ENCODE results near the gene GAB1.

The GAB1 gene

DNA sequence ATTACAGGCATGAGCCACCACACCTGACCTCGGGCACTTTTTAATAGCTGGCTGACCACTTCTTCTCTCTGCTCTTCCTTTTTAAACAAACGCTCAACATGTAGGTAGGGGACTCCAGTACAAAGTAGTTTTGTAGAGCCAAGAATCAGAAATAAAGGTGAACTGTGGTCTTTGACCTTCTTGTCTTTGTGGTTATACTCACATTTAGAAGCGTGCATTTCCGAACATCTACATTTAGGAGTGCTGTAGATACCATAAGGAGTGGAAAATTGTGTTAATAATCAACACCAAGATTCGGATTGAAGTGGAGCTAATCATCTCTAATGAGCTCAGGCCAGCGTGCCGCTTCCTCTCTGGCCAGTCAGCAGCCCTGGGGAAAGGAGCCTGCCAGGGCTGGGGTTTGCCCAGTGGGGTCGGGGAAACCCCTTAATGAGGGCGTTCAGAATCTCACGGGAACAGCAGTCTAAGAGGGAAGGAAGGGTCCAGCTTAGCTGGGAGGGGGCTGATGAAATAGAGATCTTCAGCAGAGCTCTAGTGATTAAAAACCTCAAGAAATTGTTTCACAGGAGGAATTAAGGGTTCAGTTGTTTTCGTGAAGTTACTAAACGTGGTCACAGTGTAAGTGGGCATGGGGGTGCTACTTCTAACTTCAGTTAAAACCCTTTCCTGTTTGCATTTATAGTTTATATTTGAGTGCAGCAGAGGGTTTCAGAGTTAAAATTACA is 81.2 kb downstream of the GAB1 start:
- Histone ChIP-seq H3K9me3 (ENCODE audit: control insufficient read depth, insufficient read depth, low read length) (no peaks in the 10 kb centered on the region), H3K4me1 (ENCODE audit: insufficient read depth, low read length) (no peaks in the 10 kb centered on the region), H3K36me3 (ENCODE audit: insufficient read depth, low read length) (0 out of 2 replicates have a peak, but pooled peaks cover 4% of the 10 kb centered on the region), H3K9ac (ENCODE audit: low read depth, low read length) (no peak overlapping the region)

DNA sequence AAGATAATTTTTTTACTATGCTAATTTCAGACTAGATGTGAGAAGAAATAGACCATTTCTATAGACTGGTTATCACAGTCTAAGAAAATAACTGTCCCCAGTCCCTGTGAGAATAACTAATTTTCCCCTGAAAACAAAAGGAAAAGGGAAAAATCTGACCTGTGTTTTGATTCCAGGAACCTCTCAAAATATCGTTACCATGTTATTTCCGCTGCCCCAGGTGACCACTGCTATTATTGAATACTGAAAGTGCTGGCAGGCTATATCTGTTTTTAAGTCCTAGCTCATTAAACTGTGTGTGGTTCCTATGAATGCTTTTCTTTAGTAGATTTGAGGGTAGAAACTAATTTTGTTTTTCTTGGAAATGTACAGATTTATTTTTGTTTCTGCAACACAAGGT is 83.6 kb downstream of the GAB1 start:
- Histone ChIP-seq H3K4me1 (ENCODE audit: insufficient read depth, low read length) (no peaks in the 10 kb centered on the region), H3K9ac (ENCODE audit: low read depth, low read length) (no peak overlapping the region), H3K36me3 (ENCODE audit: insufficient read depth, low read length) (0 out of 2 replicates have a peak, but pooled peaks cover 4% of the 10 kb centered on the region), H3K9me3 (ENCODE audit: control insufficient read depth, insufficient read depth, low read length) (no peaks in the 10 kb centered on the region)

DNA sequence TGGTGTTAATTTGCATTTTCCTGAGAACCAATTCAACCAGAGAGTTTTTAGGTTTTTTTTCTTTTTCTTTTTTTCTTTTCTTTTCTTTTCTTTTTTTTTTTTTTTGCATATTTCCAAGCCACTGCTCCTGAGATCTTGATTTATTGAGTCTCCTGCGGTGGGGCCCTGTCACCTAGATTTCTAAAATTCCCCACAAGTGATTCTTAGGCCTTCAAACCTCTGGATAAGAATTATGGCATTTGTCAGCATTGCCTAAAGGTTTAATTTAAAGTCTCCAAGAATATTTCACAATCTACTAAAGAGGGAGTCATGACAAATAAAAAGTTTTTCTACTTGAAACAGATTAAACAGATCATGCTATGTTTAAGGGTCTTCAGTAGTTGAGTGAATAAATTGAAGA is 84.9 kb downstream of the GAB1 start:
- Histone ChIP-seq H3K9ac (ENCODE audit: low read depth, low read length) (no peak overlapping the region), H3K9me3 (ENCODE audit: control insufficient read depth, insufficient read depth, low read length) (no peaks in the 10 kb centered on the region), H3K4me1 (ENCODE audit: insufficient read depth, low read length) (no peaks in the 10 kb centered on the region), H3K36me3 (ENCODE audit: insufficient read depth, low read length) (0 out of 2 replicates have a peak, but pooled peaks cover 4% of the 10 kb centered on the region)

DNA sequence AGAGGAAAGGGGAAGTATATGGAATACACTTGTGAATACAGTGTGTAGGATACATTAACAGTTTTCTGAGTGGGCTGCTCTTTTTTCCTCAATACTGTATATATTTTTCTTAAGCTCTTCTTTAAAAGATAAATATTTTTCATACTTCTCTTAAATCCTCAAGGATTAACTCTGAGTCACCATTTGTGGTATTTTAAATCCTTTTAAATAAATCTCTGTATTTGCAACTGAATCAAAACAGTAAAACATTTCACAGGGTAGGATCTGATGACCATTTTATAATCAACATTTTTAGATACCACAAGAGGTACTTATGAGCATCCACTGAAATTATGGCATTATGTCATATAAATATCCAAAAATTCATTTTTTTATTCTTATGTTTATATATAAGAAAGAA is 87.6 kb downstream of the GAB1 start:
- no peaks in the 10 kb centered on the region for H3K4me1 ChIP-seq (ENCODE audit: insufficient read depth, low read length)
- no peaks in the 10 kb centered on the region; the same call in 1 of the 2 replicates for H3K36me3 ChIP-seq (ENCODE audit: insufficient read depth, low read length)
- 0 out of 2 replicates have a peak, but pooled peaks cover under 1% of the 10 kb centered on the region for H3K9me3 ChIP-seq (ENCODE audit: control insufficient read depth, insufficient read depth, low read length)
- no peak overlapping the region for H3K9ac ChIP-seq (ENCODE audit: low read depth, low read length)

DNA sequence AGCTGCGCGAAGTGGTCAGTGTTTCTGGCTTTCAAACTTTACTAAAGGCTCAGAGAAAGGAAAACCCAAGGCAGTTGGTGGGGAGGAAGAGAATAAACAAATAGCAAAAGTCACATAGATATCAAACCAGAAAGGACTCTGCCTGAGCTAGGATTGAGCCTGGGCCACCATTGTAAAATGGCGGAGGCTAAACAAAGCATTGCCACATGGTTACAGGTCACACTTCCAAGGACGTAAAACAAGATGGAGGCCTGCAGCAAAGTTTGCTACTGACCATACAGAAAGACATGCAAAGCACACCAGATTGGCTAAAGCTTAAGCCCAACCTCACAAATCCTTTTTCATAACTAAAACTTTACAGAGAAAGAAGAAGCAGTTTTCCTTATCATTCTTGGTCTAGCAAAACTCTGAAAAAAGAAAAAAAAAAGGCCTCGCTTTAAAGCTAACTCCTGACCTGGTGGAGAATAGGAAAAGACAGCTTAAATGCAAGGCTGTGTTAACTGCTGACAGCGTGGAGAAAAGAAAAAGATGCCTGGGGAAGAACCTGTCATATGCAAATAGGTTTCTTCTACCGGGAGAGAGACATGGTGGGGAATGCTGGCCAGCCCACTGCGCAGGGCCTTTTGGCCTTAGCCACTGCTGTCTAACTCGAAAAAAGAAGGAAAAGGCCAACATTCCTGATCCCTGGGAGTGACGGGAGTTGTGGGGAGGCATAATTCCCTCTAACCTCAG is 95.0 kb downstream of the GAB1 start:
- Histone ChIP-seq H3K9ac (ENCODE audit: low read depth, low read length) (no peak overlapping the region), H3K36me3 (ENCODE audit: insufficient read depth, low read length) (no peaks in the 10 kb centered on the region; the same call in 1 of the 2 replicates), H3K4me1 (ENCODE audit: insufficient read depth, low read length) (peaks cover 9% of the 10 kb centered on the region), H3K9me3 (ENCODE audit: control insufficient read depth, insufficient read depth, low read length) (peaks cover 13% of the 10 kb centered on the region)

DNA sequence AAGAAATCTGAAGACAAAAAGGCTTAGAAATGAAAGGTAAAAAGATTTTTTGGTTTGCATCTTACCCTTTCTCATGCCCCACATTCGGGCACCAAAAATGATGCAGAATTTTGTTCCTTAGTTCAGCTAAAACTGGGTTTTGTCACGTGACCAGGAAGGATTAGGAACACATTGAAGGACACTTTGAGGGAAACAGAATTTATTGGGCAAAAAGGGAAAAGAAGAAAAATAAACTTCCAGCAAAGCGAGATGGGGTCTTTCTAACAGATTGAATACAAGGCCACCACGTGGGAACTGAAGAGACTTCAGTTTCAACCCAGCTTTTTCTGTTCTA is 95.5 kb downstream of the GAB1 start:
- Histone ChIP-seq H3K4me1 (ENCODE audit: insufficient read depth, low read length) (peaks cover 9% of the 10 kb centered on the region), H3K9me3 (ENCODE audit: control insufficient read depth, insufficient read depth, low read length) (peaks cover 13% of the 10 kb centered on the region), H3K9ac (ENCODE audit: low read depth, low read length) (no peak overlapping the region), H3K36me3 (ENCODE audit: insufficient read depth, low read length) (no peaks in the 10 kb centered on the region; the same call in 1 of the 2 replicates)

DNA sequence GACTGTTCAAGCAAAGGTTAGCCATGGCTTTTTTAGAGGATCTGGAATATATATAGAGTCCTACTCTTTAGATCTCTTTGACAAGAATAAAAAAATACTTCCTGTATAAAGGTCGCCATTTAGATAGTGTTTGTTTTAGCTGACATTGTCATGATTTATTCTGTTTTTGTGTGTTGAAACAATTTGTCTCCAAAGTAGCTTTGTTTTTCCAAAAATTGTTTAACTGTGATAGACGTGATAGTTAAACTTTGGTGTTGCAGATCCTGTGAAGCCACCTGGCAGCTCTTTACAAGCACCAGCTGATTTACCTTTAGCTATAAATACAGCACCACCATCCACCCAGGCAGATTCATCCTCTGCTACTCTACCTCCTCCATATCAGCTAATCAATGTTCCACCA is 96.6 kb downstream of the GAB1 start:
- Histone ChIP-seq H3K4me1 (ENCODE audit: insufficient read depth, low read length) (peaks cover 9% of the 10 kb centered on the region), H3K9ac (ENCODE audit: low read depth, low read length) (no peak overlapping the region), H3K36me3 (ENCODE audit: insufficient read depth, low read length) (no peaks in the 10 kb centered on the region; the same call in 1 of the 2 replicates), H3K9me3 (ENCODE audit: control insufficient read depth, insufficient read depth, low read length) (peaks cover 13% of the 10 kb centered on the region)

DNA sequence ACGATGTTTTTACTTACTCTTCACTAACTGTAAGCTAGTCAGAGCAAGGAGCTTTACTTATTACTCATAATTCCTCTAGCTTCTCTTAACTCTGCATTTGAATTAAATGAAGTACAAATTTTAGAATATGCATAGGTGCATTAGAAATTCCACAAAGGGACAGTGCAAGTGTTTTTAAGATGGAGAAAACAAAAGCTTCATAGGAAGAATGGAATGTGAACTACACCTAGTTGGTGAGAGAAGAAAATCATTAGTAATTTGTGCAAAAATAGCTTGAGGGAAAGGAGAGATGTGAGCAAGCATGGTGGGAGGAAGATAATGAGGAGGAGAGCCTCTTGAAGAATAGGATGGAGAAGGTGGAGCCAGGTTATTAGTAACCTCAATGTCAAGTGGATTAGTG is 99.3 kb downstream of the GAB1 start:
- no peak overlapping the region for H3K9ac ChIP-seq (ENCODE audit: low read depth, low read length)
- H3K9me3 ChIP-seq (ENCODE audit: control insufficient read depth, insufficient read depth, low read length): peaks cover 5% of the 10 kb centered on the region
- H3K4me1 ChIP-seq (ENCODE audit: insufficient read depth, low read length): peaks cover 9% of the 10 kb centered on the region
- peaks cover 4% of the 10 kb centered on the region for H3K36me3 ChIP-seq (ENCODE audit: insufficient read depth, low read length)

DNA sequence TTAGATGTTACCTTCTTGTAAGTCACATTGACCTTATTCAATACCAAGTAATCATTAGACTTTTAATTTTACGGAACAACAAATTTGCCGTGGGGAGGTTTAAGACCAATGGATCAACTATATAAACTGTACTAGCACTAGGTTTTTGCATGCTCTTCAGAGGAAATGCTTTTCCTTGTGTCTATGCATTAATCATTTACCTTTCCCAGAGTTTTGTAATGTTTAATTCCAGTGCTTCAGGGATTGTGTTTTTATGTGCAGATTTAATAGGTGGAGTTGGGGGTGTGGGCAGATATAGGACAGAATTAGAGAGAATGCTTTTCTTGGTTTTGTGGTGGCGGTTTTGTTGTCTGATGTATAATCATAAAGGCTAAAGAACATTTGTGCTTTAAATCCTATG is 100.8 kb downstream of the GAB1 start:
- Histone ChIP-seq H3K9me3 (ENCODE audit: control insufficient read depth, insufficient read depth, low read length) (no peaks in the 10 kb centered on the region), H3K9ac (ENCODE audit: low read depth, low read length) (no peak overlapping the region), H3K4me1 (ENCODE audit: insufficient read depth, low read length) (peaks cover 9% of the 10 kb centered on the region), H3K36me3 (ENCODE audit: insufficient read depth, low read length) (peaks cover 4% of the 10 kb centered on the region)

DNA sequence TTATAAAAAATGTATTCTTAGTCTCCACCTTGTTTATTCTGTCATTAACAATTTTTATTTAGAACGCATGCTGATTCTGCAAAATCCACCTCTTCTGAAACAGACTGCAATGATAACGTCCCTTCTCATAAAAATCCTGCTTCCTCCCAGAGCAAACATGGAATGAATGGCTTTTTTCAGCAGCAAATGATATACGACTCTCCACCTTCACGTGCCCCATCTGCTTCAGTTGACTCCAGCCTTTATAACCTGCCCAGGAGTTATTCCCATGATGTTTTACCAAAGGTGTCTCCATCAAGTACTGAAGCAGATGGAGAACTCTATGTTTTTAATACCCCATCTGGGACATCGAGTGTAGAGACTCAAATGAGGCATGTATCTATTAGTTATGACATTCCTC is 101.3 kb downstream of the GAB1 start:
- peaks cover 6% of the 10 kb centered on the region for H3K4me1 ChIP-seq (ENCODE audit: insufficient read depth, low read length)
- H3K9me3 ChIP-seq (ENCODE audit: control insufficient read depth, insufficient read depth, low read length): no peaks in the 10 kb centered on the region
- peaks cover 4% of the 10 kb centered on the region for H3K36me3 ChIP-seq (ENCODE audit: insufficient read depth, low read length)
- no peak overlapping the region for H3K9ac ChIP-seq (ENCODE audit: low read depth, low read length)

DNA sequence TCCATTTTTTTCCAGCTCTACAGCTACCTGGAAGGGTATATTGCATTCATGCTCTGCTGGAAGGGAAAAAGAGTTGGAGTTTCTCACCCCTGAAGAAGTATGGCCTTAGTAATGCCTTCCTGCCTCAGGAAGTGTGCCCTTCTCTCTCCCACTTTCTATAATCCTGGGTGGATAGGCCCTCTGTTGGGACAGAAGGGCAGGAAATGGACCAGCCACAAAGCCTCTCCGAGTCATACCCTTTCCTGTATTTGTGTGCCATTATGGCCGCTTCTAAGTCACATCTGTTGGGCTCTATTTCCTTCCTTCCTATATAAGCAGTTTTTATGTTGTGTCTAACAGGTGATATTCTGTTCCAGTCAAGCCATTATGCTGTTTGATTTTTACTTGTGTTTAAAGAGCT is 102.0 kb downstream of the GAB1 start:
- peaks cover 6% of the 10 kb centered on the region for H3K4me1 ChIP-seq (ENCODE audit: insufficient read depth, low read length)
- no peak overlapping the region for H3K9ac ChIP-seq (ENCODE audit: low read depth, low read length)
- peaks cover 4% of the 10 kb centered on the region for H3K36me3 ChIP-seq (ENCODE audit: insufficient read depth, low read length)
- no peaks in the 10 kb centered on the region for H3K9me3 ChIP-seq (ENCODE audit: control insufficient read depth, insufficient read depth, low read length)

DNA sequence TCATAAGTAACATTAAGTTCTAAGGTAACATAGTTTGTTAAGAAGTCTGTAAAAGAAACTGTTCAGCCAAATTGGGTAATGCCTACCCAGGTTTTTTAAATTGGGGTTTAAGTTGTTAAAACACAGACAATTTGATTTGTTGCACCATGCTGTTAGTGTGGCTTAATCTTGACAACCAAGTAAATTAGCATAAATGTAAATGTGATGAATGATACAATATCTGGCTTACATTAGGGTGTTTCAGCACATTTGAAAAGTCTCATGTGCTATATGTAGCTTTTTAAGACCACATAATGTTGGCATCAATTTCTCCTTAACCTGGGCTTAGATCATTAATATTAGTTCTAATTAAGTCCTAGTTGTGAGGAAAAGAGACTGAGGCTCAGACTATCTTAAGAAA is 104.4 kb downstream of the GAB1 start:
- H3K36me3 ChIP-seq (ENCODE audit: insufficient read depth, low read length): peaks cover 4% of the 10 kb centered on the region
- no peaks in the 10 kb centered on the region for H3K9me3 ChIP-seq (ENCODE audit: control insufficient read depth, insufficient read depth, low read length)
- no peaks in the 10 kb centered on the region for H3K4me1 ChIP-seq (ENCODE audit: insufficient read depth, low read length)

DNA sequence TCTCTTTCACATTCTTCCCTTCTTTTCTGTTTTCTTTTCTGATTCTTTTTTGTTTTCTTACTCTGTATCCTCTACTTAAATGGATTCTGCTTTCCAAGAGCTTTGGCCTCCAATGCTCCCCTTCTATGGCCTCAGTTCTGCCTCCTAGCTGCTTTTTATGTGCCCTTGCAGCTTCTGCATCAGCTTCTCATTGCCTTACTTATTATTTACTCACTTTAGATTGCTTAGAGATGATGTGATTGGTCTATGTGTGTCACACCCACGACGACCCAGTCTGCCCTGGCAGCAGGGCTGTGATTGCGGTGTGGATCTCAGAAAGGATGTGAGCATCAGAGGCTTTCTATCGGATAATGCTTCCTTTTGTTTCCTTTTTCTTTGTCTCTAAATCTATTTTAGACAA is 105.0 kb downstream of the GAB1 start:
- Histone ChIP-seq H3K36me3 (ENCODE audit: insufficient read depth, low read length) (peaks cover 4% of the 10 kb centered on the region), H3K4me1 (ENCODE audit: insufficient read depth, low read length) (no peaks in the 10 kb centered on the region), H3K9ac (ENCODE audit: low read depth, low read length) (no peak overlapping the region), H3K9me3 (ENCODE audit: control insufficient read depth, insufficient read depth, low read length) (no peaks in the 10 kb centered on the region)

More for the DNA sequence above, 104.4 kb downstream of the GAB1 start:
- no peak overlapping the region for H3K9ac ChIP-seq (ENCODE audit: low read depth, low read length)

DNA sequence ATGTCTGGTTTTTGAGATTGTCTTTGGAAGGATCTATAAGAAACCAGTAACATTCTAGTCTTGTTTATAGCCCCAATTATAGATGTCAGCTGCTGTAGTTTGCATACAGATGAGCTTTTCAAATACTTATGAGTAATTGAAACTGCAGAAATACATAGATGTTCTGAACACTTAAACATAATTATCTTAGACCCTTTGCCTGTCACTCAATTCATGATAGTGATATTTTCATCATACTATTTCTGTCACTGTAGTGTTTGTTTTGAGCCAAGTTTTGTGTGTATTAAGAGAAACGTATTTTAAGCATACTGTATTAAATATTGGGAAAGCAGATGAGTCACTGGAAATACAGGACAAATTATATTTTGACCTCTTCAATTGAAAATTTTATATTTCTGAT is 107.1 kb downstream of the GAB1 start:
- H3K4me1 ChIP-seq (ENCODE audit: insufficient read depth, low read length): no peaks in the 10 kb centered on the region
- H3K9ac ChIP-seq (ENCODE audit: low read depth, low read length): no peak overlapping the region
- H3K9me3 ChIP-seq (ENCODE audit: control insufficient read depth, insufficient read depth, low read length): no peaks in the 10 kb centered on the region
- peaks cover 4% of the 10 kb centered on the region for H3K36me3 ChIP-seq (ENCODE audit: insufficient read depth, low read length)

DNA sequence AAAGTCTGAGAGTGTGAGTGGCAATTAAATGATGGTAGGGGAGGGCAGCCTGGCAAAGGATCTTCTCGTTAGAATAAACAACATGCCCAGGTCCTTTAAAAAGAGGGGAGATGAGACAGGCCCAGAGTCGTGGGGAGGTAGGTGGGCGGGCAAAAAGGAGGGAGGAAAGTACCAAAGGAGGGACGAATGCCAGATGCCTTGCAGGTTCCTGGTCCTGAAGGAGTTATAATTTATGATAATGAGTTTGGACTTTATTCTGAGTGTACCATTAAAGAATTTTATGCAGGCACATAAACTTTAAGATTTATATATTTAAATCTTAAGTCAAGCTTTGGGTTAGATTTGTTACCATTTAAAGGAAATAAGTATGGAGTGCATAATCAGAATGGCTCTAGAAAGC is 114.5 kb downstream of the GAB1 start:
- Histone ChIP-seq H3K9ac (ENCODE audit: low read depth, low read length) (no peak overlapping the region), H3K36me3 (ENCODE audit: insufficient read depth, low read length) (no peaks in the 10 kb centered on the region), H3K4me1 (ENCODE audit: insufficient read depth, low read length) (no peaks in the 10 kb centered on the region), H3K9me3 (ENCODE audit: control insufficient read depth, insufficient read depth, low read length) (no peaks in the 10 kb centered on the region)
